Hematopoietic multipotent progenitor cell (in vitro differentiated cells): ENCODE results near the gene ZSCAN9. TPM values are rescaled to one million over a fixed set of nuclear protein-coding genes. Genes with fewer than 3 reads are reported as not detected.

Experiments used
- DNase-seq, 3 donors: peaks; one replicate each; pipeline ENCODE4 v3.0.0-alpha.2; 2011 to 2015; ENCODE audit warnings: low read depth in 2 of 3, low spot score in 2 of 3
- total RNA-seq: library from RNA; depleted of rRNA; stranded (reverse); fragments of >200 nt; gene quantifications from one replicate; pipeline ENCODE4 v1.2.3, GENCODE V29; 2012

The ZSCAN9 gene
- total RNA-seq, 1 donor: 12.7 TPM

GRCh38 chr6:28220257-28221133 lies 4.6 kb upstream of the ZSCAN9 start:
- DNase-seq: no peak

GRCh38 chr6:28224131-28225055 lies 682 bp upstream of the ZSCAN9 start:
- DNase-seq: no peak

- DNase-seq: no peak
Observed at GRCh38 chr6:28226460-28226859, 1.4 kb downstream of the ZSCAN9 start.

- DNase-seq: no peak
Observed at GRCh38 chr6:28232785-28233184, 7.7 kb downstream of the ZSCAN9 start.

GRCh38 chr6:28235912-28236452 lies 10.9 kb downstream of the ZSCAN9 start:
- DNase-seq: no peak

GRCh38 chr6:28239636-28240035 lies 14.6 kb downstream of the ZSCAN9 start:
- no peak for DNase-seq

GRCh38 chr6:28240471-28240870 lies 15.4 kb downstream of the ZSCAN9 start:
- DNase-seq: no peak

GRCh38 chr6:28243946-28244345 lies 18.9 kb downstream of the ZSCAN9 start:
- no peak for DNase-seq

GRCh38 chr6:28245206-28245941 lies 20.3 kb downstream of the ZSCAN9 start:
- no peak for DNase-seq

- no peak for DNase-seq
Observed at GRCh38 chr6:28248916-28249315, 23.8 kb downstream of the ZSCAN9 start.

- DNase-seq: no peak
Observed at GRCh38 chr6:28250747-28251146, 25.7 kb downstream of the ZSCAN9 start.

GRCh38 chr6:28251661-28252008 lies 26.6 kb downstream of the ZSCAN9 start:
- DNase-seq: peak in 2 of 3 donors; percentile 23 to 39

- DNase-seq: peak; percentile 58 to 89 (median 73)
Observed at GRCh38 chr6:28252009-28252975, 27.2 kb downstream of the ZSCAN9 start, which contains the start of gene ZKSCAN4. Gene ZKSCAN4, minus strand, starts transcription at chr6:28252269. Its CDS starts 289 bp downstream, at chr6:28251980.

- peak in 2 of 3 donors; percentile 40 to 52 for DNase-seq
Observed at GRCh38 chr6:28254121-28254519, 29.0 kb downstream of the ZSCAN9 start.

- DNase-seq: no peak
Observed at GRCh38 chr6:28257042-28257441, 32.0 kb downstream of the ZSCAN9 start.

- peak in 2 of 3 donors; percentile 55 to 78 for DNase-seq
Observed at GRCh38 chr6:28258877-28259777, 34.1 kb downstream of the ZSCAN9 start, which contains the start of gene NKAPL. Gene NKAPL, plus strand, starts transcription at chr6:28259297. Its CDS starts 75 bp downstream, at chr6:28259372.

GRCh38 chr6:28263922-28264321 lies 38.8 kb downstream of the ZSCAN9 start:
- no peak for DNase-seq

GRCh38 chr6:28264834-28265401 lies 39.8 kb downstream of the ZSCAN9 start:
- peak in 1 of 3 donors; percentile 31 for DNase-seq
